ENCODE data around the gene SSH2. TPM values are rescaled to one million over a fixed set of nuclear protein-coding genes. Genes with fewer than 3 reads are reported as not detected.

The SSH2 gene
- total and polyA plus RNA-seq, 9 of the 15 experiments (the other 6 are each of a cell fraction or from before 2014, with no cell fraction given): 3.9 to 16.1 (median 10.2) TPM

- no peaks in the 10 kb centered on the region for H3K27me3 ChIP-seq (ENCODE audit: control insufficient read depth in 2 of 2, insufficient read depth in 2 of 2, low read length in 2 of 2)
- H3K9ac ChIP-seq (ENCODE audit: insufficient read depth in 1 of 2, low read depth in 2 of 2, low read length in 2 of 2): peak overlapping the region in 1 of 2 experiments; percentile 92; a peak in 3 of 4 replicates
- no peaks in the 10 kb centered on the region; the same call in 2 of the 3 replicates for H3K36me3 ChIP-seq (ENCODE audit: control insufficient read depth, insufficient read depth, low read length)
- no peaks in the 10 kb centered on the region for H3K9me1 ChIP-seq (ENCODE audit: control insufficient read depth, insufficient read depth, low read length)
- H3K27ac ChIP-seq (ENCODE audit: extremely low read depth, low read depth, low read length): no peak overlapping the region
- in situ Hi-C loops (cut with MboI): no loop called here
- H3K4me1 ChIP-seq (replicated peaks in 1 of 2; ENCODE audit: control insufficient read depth in 2 of 2, insufficient read depth in 2 of 2, low read length in 2 of 2): peaks cover 20 to 56% of the 10 kb centered on the region in 2 experiments
- H4K20me1 ChIP-seq (replicated peaks; ENCODE audit: control insufficient read depth, insufficient read depth, low read length): no peaks in the 10 kb centered on the region; the same call in 1 of the 2 replicates
- H3K4me3 ChIP-seq: peak overlapping the region; percentile 35
- no TSS peak for BruUV-seq (replicated peaks)
- peak; percentile 47 to 56 (median 50) for DNase-seq (ENCODE audit: extremely low read depth in 1 of 4, low spot score in 3 of 4)
- peak overlapping the region; percentile 92; the same call in 1 of the 2 replicates for H2AFZ ChIP-seq (ENCODE audit: low read depth, low read length)
- POLR2A ChIA-PET: interaction anchor here (0.5 to 1.0 kb wide), 5 partner anchors 27 to 775 kb away, joined by 3 to 4 read pairs (median 3); no protein-coding TSS in a partner anchor
- TF ChIP-seq ZNF655 (CRISPR knock-in tag; IDR thresholded peaks at IDR 0.05) (no peak), SIN3A (IDR thresholded peaks at IDR 0.05; ENCODE audit: borderline replicate concordance in 2 of 2, control insufficient read depth in 1 of 2, low read depth in 2 of 2, low read length in 2 of 2) (no peak), SNIP1 (IDR thresholded peaks at IDR 0.05; ENCODE audit: low read depth) (no peak), CHD2 (IDR thresholded peaks at IDR 0.05; ENCODE audit: low read depth, low read length) (peak; percentile 80), FOXO4 (CRISPR knock-in tag; IDR thresholded peaks at IDR 0.05) (no peak)
- WGBS (ENCODE audit: insufficient coverage, low coverage, missing lambda C conversion rate): 6% methylated on average over 15 of the region's 15 CpGs
- peak; percentile 19 for ATAC-seq
- intact Hi-C loops (cut with micrococcal nuclease): loop anchor here (1.0 to 10.0 kb wide), 2 partner anchors 35 to 470 kb away; no protein-coding TSS in a partner anchor
- FAIRE-seq: peak; percentile 49
- no peaks in the 10 kb centered on the region for H3K9me3 ChIP-seq (replicated peaks; ENCODE audit: control insufficient read depth, insufficient read depth, low read depth, low read length)
- no peaks in the 10 kb centered on the region for H3K79me2 ChIP-seq (ENCODE audit: control insufficient read depth, insufficient read depth, low read length)
- CTCF ChIA-PET (ENCODE audit: low intra/inter-chr PET ratio): interaction anchor here (0.7 kb wide), 1 partner anchor 489 kb away, joined by 5 read pairs; no protein-coding TSS in a partner anchor
- peak overlapping the region; percentile 81 for H3K4me2 ChIP-seq (ENCODE audit: insufficient read depth, low read length)
Observed at GRCh38 chr17:29615048-29615385, 315.0 kb downstream of the SSH2 start.
